RPMI8226 (cell line): Measurements from ENCODE around the gene DIP2C.
"Not testable (repeated sequence)": the region's sequence is repeated elsewhere in the genome, so short reads cannot be mapped to it uniquely, and the experiment has no call there.

Source experiments
- DNase-seq: peaks from one replicate; pipeline ENCODE4 v3.0.0-alpha.2; 2015

DIP2C gene

GRCh38 chr10:530717-531116, 158.8 kb downstream of the DIP2C start:
- no peak for DNase-seq

GRCh38 chr10:529468-530230, 159.8 kb downstream of the DIP2C start:
- DNase-seq, result no peak

DNA sequence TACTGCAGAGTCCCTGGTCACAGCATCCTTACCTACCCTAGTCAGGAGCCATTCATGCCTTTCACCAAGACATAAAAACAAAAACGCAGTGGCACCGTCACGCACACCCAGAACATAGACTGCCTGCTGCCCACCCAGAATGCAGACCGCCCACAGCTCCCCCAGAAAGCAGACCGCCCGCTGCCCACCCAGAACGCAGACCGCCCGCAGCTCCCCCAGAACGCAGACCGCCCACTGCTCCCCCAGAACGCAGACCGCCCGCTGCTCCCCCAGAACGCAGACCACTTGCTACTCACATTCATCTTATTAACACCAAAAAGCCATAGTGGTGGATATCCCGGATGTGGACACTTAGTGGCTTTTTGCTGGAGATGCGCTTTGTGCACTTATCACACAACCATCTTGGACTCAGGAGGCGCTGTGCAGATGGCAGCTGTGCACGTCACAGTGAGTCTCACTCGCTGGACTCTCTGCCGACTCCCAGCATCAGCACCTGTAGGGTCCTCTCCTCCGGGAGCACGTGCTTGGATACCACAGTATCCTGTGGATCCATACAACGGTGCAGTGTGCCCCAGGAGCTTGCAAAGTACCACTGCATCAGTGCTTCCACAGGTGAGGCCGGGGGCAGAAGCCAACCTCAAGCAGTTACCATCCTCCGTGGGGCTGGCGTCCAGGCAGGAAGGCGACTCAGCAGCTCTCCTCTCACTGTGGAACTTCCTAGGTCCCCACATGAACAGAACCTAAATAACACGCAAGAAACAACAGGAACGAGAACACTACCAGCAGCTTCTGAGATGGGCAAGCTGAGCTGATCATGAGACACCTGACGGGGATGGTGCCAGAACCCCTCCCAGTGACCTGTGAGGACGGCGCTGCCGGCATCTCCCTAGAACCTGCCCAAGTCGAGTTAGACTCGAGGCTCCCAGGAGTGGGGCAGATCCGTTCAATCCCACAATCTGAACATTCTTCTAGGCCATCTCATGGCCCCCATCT, 161.0 kb downstream of the DIP2C start:
- DNase-seq, result no peak

- DNase-seq, result no peak
Measured at GRCh38 chr10:527416-527815, 162.1 kb downstream of the DIP2C start.

DNA sequence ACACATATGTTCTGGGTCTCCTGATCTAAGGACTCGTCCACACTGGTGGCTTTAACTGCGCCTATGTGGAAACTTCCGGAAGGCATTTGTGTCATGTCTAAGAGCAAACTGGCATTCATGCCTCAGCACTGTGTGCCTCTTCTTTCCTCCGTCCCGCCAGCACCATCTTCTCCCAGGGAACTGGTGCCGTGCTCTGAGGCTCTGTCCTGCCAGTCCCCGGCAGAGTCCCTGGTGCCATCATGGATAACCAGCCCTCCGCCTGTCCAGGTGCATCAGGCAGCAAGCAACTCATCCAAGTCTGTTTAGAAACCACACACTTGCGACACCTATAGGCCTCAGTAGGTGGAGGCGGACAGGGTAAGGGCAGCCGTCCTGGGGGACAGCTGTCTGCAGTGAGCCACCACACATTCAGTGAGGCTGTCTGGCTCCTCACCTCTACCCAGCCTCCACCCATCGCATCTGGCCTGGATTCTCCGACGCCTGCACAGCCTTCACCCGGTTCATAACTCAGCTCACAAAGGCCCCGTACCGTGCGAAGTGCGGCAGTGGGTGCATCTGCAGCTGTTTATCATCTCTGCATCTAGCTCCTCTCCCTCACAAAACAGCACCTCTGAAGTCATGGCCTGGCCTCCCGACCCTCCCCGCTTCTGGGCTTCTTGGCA, 162.7 kb downstream of the DIP2C start:
- no peak for DNase-seq

GRCh38 chr10:525565-526315, 163.7 kb downstream of the DIP2C start:
- DNase-seq, result no peak

DNA sequence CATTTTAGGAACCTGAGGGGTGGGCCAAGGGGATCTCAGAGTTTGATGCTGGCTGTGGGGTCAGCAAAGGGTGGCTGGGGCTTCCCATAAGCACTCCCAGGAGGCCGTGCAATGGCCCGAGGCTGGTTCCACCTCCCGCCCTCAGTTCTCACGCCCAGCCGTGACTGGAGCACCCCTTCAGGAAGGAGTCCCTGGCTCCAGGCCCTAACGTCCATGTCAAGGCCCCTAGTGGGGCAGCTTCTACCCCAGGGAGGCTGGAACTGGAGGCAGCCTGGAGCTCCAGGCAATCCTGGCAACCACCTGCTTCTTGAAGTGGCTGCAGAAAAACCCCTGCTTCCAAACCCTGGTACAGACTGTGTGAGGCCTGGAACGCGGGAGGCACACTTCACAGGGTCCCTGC, 165.5 kb downstream of the DIP2C start:
- DNase-seq, result no peak

GRCh38 chr10:522350-522749, 167.1 kb downstream of the DIP2C start:
- DNase-seq, result no peak

DNA sequence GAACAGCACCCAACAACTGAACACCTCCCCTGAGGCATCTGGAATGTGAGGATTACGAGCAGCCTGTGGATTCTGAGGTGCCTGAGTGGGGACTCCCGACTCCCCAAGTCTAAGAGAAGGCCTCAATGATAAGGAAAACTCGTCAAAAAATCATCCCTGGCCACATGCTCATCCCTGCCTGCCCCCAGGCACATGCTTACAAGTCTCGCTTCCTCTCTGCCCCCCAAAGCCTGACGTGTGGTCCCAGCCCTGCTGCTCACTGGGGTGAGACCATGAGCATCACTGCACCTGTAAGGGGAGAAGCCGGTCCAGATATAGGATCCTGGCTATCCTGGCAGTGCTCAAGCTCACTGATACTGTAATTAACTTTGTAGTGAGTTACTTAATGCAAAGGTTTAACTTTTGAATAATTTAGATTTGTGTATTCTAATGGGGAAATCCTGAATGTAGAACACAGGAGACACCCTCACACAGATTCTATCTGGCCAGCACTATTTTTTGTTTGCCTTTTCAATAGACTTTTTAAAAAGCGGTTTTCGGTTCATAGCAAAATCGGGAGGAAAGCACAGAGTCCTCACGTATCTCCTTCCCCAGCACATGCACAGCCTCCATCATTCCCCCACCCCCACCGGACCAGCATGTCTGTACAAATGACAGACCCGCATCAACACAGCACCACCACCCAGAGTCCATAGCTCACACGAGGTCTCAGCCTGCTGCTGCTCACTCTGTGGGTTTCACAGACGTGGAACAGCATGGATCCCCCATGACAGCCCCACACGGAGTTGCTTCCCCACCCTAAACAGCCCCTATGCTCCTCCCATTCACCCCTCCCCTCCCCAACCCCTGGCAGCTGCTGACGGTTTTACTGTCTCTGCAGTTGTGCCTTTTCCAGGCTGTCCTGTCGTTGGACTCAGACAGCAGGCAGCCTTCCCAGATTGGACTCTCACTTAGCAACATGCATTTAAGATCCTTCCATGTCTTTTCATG, 167.9 kb downstream of the DIP2C start:
- DNase-seq, result no peak

- no peak for DNase-seq
Measured at GRCh38 chr10:520402-520787, 169.1 kb downstream of the DIP2C start.

- DNase-seq, result no peak
Measured at GRCh38 chr10:519716-520401, 169.6 kb downstream of the DIP2C start.

GRCh38 chr10:519055-519715, 170.3 kb downstream of the DIP2C start:
- no peak for DNase-seq

GRCh38 chr10:517872-518475, 171.5 kb downstream of the DIP2C start:
- DNase-seq, result no peak

DNA sequence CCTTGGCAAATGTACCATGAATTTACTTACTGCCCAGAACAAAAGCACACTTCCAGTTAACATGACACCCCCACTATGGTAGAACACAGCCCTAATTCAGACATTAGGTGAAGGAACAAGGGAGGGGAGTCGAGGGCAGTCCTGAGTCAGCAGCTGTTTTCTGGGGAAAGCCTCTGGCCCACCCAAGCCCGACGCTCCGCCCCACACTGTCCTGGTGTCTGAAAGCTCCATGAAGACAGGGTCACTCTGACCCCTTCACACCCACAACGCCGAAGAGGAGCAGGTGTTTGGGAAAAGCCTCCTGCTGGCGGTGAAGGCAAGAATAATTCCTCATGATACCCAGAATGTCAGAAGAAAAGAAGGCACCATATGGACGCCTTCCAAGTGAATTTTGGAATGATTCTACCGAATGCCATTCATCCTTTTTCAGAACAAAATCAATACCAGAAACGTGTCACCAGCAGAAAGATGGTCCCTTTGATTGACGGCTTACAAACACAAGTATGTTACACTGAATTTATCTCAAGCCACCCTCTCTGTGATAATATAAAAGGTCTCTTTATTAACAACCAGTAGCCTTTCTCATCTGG, 172.1 kb downstream of the DIP2C start:
- DNase-seq, result no peak

GRCh38 chr10:516764-517163, 172.7 kb downstream of the DIP2C start:
- DNase-seq, result no peak

GRCh38 chr10:515674-516073, 173.8 kb downstream of the DIP2C start:
- peak; percentile 64 for DNase-seq

DNA sequence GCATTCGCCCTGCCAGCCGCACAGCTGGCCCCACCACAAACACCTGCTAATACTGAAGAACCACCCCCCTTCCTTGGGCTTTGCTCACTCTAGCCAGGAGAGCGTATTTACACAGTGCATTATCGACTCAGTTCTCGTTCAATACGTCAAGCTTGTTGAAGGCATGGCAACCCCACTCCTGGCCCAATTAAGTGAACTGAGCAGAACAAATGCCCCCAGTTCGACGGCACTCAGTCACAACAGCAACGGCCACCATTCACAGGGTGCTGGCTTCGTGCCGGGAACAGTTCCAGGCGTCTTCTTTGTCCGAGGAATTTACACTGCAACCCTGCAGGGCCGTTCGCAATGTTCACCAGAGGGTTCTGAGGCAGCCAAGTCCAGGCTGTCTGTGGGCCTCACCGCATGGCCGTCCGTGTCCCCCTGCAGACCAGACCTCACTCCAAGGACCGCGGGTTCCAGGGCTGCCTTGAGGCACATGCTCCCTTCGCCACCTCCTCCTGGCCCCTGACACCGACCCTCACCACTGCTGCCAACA, 175.3 kb downstream of the DIP2C start:
- DNase-seq, result no peak

DNA sequence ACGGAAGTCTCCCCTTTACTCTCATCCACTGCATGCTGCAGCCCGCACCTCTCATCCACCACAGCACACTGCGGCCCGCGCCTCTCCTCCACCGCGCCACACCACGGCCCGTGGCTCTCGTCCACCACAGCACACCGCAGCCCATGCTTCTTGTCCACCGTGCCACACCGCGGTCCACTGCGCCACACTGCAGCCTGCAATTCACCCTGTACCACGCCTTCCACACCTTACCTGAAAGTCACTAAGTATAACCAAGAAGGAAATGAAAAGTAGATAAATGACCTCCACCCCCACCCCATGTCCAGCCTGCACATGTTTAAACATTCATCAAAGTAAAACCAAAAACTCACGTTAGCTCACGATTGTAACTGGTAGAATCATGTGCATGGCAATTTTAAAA, 176.1 kb downstream of the DIP2C start:
- DNase-seq, result peak; percentile 26

- DNase-seq, result not testable (repeated sequence)
Measured at GRCh38 chr10:512661-513060, 176.8 kb downstream of the DIP2C start.
